HG03354 (cell line): Measurements from ENCODE around the gene AKAP6.

Source experiments
- ATAC-seq: cut with Tn5 transposase; IDR thresholded peaks from one replicate; pipeline ENCODE4 v1.9.1; 2021; ENCODE audit warnings: mild to moderate bottlenecking; ENCODE audit not compliant: unreplicated experiment, poor library complexity, severe bottlenecking

AKAP6 gene

GRCh38 chr14:32816588-32816987 is 487.5 kb downstream of the AKAP6 start:
- ATAC-seq = no peak

GRCh38 chr14:32817780-32818179 is 488.7 kb downstream of the AKAP6 start:
- no peak for ATAC-seq

GRCh38 chr14:32818581-32818980 is 489.5 kb downstream of the AKAP6 start:
- ATAC-seq = no peak

GRCh38 chr14:32820181-32820580 is 491.1 kb downstream of the AKAP6 start:
- no peak for ATAC-seq

- no peak for ATAC-seq
Observed at GRCh38 chr14:32820682-32821081, 491.6 kb downstream of the AKAP6 start.

GRCh38 chr14:32821964-32822653 is 493.0 kb downstream of the AKAP6 start:
- no peak for ATAC-seq

- no peak for ATAC-seq
Observed at GRCh38 chr14:32823706-32824105, 494.6 kb downstream of the AKAP6 start.

GRCh38 chr14:32824195-32824594 is 495.1 kb downstream of the AKAP6 start:
- ATAC-seq = no peak

- no peak for ATAC-seq
Observed at GRCh38 chr14:32825058-32825457, 496.0 kb downstream of the AKAP6 start.

GRCh38 chr14:32826404-32827082 is 497.4 kb downstream of the AKAP6 start:
- no peak for ATAC-seq

GRCh38 chr14:32827514-32827913 is 498.4 kb downstream of the AKAP6 start:
- no peak for ATAC-seq

GRCh38 chr14:32835924-32836323 is 506.8 kb downstream of the AKAP6 start:
- ATAC-seq = no peak

- ATAC-seq = no peak
Observed at GRCh38 chr14:32841698-32842097, 512.6 kb downstream of the AKAP6 start.

- no peak for ATAC-seq
Observed at GRCh38 chr14:32846821-32847365, 517.8 kb downstream of the AKAP6 start.

GRCh38 chr14:32847867-32848266 is 518.8 kb downstream of the AKAP6 start:
- ATAC-seq = no peak

- no peak for ATAC-seq
Observed at GRCh38 chr14:32865827-32866376, 536.8 kb downstream of the AKAP6 start.

GRCh38 chr14:32883188-32883587 is 554.1 kb downstream of the AKAP6 start:
- no peak for ATAC-seq
